Myocyte (in vitro differentiated cells): ENCODE results near the gene MED16. TPM values are rescaled to one million over a fixed set of nuclear protein-coding genes. Genes with fewer than 3 reads are reported as not detected.

Experiments
- DNase-seq: peaks from one replicate; pipeline ENCODE4 v3.0.0-alpha.2; 2012; ENCODE audit warnings: low read depth
- polyA plus RNA-seq: library from polyadenylated mRNA; unstranded; fragments of >200 nt; gene quantifications from one replicate; pipeline ENCODE4 v1.2.1, GENCODE V29; 2012; ENCODE audit warnings: missing spikeins
- total RNA-seq: library from RNA; depleted of rRNA; stranded (reverse); fragments of >200 nt; gene quantifications from 2 replicates; pipeline ENCODE4 v1.2.3, GENCODE V29; 2014

The MED16 gene, protein sequence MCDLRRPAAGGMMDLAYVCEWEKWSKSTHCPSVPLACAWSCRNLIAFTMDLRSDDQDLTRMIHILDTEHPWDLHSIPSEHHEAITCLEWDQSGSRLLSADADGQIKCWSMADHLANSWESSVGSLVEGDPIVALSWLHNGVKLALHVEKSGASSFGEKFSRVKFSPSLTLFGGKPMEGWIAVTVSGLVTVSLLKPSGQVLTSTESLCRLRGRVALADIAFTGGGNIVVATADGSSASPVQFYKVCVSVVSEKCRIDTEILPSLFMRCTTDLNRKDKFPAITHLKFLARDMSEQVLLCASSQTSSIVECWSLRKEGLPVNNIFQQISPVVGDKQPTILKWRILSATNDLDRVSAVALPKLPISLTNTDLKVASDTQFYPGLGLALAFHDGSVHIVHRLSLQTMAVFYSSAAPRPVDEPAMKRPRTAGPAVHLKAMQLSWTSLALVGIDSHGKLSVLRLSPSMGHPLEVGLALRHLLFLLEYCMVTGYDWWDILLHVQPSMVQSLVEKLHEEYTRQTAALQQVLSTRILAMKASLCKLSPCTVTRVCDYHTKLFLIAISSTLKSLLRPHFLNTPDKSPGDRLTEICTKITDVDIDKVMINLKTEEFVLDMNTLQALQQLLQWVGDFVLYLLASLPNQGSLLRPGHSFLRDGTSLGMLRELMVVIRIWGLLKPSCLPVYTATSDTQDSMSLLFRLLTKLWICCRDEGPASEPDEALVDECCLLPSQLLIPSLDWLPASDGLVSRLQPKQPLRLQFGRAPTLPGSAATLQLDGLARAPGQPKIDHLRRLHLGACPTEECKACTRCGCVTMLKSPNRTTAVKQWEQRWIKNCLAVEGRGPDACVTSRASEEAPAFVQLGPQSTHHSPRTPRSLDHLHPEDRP
- 27.7 and 31.2 TPM in 2 replicates for total RNA-seq
- polyA plus RNA-seq, result 32.8 TPM

GRCh38 chr19:892894-893689, at the start of gene MED16, which contains the start of gene RNU6-9:
MED16 (minus strand) TSS chr19:893187; CDS start chr19:891131, 2,056 bp downstream.
RNU6-9 (plus strand) TSS chr19:893484.
- peak; percentile 91 for DNase-seq

GRCh38 chr19:942133-942645, 49.2 kb upstream of the MED16 start:
- no peak for DNase-seq

DNA sequence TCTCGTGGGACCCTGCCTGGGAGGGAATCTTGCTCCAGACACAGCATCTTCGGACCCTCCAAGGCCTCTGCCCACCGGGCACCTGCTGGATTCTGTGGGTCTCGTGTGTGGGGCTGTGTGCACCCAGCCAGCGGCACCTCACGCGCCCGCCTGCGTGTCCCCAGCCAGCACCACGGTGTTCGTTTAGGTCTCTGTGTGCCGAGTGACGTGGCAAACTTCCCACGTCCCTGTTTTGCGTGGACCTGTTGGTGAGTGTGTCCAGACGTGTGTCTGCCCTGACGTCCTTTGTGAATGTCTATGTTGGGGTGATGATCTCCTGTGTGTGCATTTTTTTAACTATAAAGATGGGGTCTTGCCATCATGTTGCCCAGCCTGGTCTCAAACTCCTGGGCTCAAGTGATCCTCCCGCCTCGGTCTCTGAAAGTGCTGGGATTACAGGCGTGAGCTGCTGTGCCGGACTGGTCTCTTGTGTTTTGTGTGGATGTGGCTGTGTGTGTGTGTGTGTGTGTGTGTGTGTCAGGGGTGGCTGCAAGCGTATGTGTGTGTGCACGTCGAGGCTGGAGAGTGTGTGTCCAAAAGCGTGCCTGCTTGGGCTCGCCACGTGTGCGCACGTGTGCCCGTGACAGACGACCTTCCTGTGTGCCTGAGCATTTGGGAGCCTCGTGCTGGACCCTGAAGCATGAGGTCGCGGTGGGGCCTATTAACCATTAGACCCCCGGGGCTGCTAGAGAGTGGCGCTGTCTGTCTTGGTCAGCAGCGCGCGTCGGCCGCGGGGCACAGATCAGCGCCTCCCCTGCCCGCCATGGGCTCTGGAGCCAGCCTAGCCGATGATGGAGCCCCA, 48.5 kb upstream of the MED16 start:
- no peak for DNase-seq

- peak; percentile 91 for DNase-seq
Measured at GRCh38 chr19:940591-941291, 47.8 kb upstream of the MED16 start.

- DNase-seq, result no peak
Measured at GRCh38 chr19:939922-940321, 46.9 kb upstream of the MED16 start.

DNA sequence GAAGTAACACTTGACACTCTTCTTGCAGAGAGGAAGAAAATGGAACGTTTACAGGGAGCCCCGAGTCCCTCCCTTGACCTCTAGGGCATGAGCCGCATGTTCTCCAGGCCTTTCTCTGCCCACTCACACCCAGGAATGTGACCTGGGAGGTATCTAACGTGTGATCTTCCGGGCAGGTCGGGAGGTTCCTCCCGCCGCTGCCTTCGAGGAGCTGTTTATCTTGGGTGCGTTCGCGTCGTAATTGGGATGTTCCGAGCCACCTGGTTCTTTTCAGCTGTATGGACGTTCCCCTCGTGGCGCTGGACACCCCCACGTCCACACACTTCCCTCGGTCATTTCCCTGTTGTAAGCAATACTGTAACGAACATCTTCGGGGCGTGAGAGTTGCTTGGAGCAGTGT, 46.5 kb upstream of the MED16 start:
- no peak for DNase-seq

GRCh38 chr19:938233-938923, 45.4 kb upstream of the MED16 start:
- peak; percentile 54 for DNase-seq

- DNase-seq, result no peak
Measured at GRCh38 chr19:937259-937694, 44.3 kb upstream of the MED16 start.

DNA sequence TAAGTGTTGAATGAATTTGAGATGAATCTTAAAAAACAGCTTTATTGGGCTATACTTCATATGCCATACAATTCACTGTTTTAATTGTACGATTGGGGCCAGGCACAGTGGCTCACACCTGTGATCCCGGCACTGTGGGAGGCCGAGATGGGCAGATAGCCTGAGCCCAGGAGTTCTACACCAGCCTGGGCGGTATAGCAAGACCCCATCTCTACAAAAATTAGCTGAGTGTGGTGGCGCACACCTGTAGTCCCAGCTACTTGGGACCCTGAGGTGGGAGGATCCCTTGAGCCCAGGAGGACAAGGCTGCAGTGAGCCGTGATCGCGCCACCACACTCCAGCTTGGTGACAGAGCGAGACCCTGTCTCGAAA, 43.2 kb upstream of the MED16 start:
- DNase-seq, result no peak

- DNase-seq, result peak; percentile 73
Measured at GRCh38 chr19:934865-935479, 42.0 kb upstream of the MED16 start.

GRCh38 chr19:934197-934840, 41.3 kb upstream of the MED16 start:
- no peak for DNase-seq

DNA sequence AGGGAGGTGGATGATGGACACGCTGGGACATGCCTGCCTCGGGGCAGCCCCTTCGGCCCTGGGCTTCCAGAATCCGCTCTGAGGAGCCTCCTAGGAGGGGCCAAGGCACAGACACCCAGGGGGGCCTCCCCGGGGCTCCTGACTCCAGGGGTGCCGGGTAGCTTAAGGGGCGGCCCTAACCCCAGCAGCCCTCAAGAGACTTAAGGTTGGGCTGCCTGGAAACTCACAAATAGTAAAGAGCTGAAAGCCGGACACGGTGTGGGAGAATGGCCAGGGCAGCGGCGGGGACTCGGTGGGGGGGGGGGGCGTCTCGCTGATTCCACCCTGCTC, 40.5 kb upstream of the MED16 start:
- DNase-seq, result no peak

DNA sequence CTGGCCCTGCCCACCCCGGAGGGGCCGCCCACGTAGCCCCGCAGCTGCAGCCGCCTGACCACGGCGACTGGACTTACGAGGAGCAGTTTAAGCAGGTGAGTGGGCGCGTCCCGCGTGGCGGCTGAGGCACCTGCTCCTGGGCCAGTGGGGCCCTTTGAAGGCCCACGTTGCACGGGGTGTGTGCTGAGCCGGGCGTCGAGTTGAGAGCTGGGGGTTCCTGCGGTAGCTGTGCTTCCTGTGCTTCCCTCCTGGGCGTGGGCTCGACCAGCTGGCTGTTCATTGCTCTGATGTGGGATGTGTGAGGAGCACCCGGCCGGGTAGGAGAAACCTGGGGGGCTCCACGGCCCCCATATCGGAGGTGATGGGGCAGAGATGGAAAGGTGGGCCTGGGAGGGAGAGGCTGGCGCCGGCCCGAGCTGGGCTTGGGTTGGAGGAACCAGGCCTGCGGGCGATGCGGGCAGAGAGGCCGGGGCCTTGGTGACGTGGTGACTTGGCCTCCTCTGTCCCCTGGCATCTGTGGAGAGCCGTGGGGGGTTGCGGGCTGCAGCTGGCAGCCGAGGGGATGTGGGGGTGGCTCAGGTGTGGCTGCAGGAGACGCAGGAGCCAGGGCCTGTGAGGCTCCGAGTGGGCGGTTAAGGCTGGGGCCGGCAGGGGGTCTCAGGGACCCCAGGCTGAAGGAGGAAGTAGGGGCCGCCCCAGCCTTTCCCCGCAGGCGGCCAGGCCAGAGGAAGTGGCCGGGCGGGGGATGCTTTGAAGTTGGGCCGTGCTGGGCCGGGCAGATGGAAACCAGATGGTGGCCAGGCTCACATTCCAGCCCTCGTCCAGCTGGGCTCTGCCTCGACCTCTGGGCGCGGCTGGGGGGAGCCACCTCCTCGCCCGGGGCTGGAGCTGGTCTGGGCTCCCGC, 39.9 kb upstream of the MED16 start:
- DNase-seq, result peak; percentile 68

GRCh38 chr19:931860-932647, 39.1 kb upstream of the MED16 start:
- no peak for DNase-seq

GRCh38 chr19:929891-930258, 36.9 kb upstream of the MED16 start:
- DNase-seq, result no peak

GRCh38 chr19:929203-929890, 36.4 kb upstream of the MED16 start:
- DNase-seq, result no peak
